ENCODE data around the gene LRRC1. TPM values are rescaled to one million over a fixed set of nuclear protein-coding genes. Genes with fewer than 3 reads are reported as not detected.

Gene LRRC1
- total and polyA plus RNA-seq, 4 donors: 0.36 to 6.4 (median 0.94) TPM

GRCh38 chr6:53815381-53816119 lies 20.7 kb downstream of the LRRC1 start:
- Histone ChIP-seq H3K9ac (ENCODE audit: low read depth in 1 of 2, low read length in 2 of 2) (no peak overlapping the region), H3K9me3 (ENCODE audit: control insufficient read depth in 4 of 4, low read length in 3 of 4) (no peaks in the 10 kb centered on the region), H3K27me3 (ENCODE audit: control insufficient read depth in 4 of 4, insufficient read depth in 4 of 4, low read length in 3 of 4) (no peaks in the 10 kb centered on the region), H3K4me1 (ENCODE audit: control insufficient read depth in 4 of 4, insufficient read depth in 4 of 4, low read length in 3 of 4) (peaks cover 0 to 4% (median 0%) of the 10 kb centered on the region in 4 donors), H3K36me3 (ENCODE audit: control insufficient read depth in 4 of 4, insufficient read depth in 3 of 4, low read depth in 1 of 4, low read length in 3 of 4) (no peaks in the 10 kb centered on the region), H3K4me3 (ENCODE audit: low read depth in 1 of 3, low read length in 3 of 3) (no peak overlapping the region), H3K27ac (ENCODE audit: low read depth in 1 of 2, low read length in 2 of 2) (no peak overlapping the region)
- TF ChIP-seq ATF3 (IDR thresholded peaks at IDR 0.05) (no peak), TAF1 (conservative IDR thresholded peaks at IDR 0.05) (no peak), FOXA1 (IDR thresholded peaks at IDR 0.05) (no peak), FOXA2 (IDR thresholded peaks at IDR 0.05) (no peak), GABPA (IDR thresholded peaks at IDR 0.05 in 1 of 2, conservative IDR thresholded peaks at IDR 0.05 in 1 of 2) (no peak), REST (IDR thresholded peaks at IDR 0.05) (no peak), SP1 (IDR thresholded peaks at IDR 0.05) (no peak), ZBTB33 (IDR thresholded peaks at IDR 0.05) (no peak), EGR1 (IDR thresholded peaks at IDR 0.05; ENCODE audit: low read depth in 2 of 2) (no peak)
- DNase-seq (ENCODE audit: low spot score): no peak
- 78% methylated on average over 7 of the region's 7 CpGs for WGBS

- H3K36me3 ChIP-seq (ENCODE audit: control insufficient read depth in 4 of 4, insufficient read depth in 3 of 4, low read depth in 1 of 4, low read length in 3 of 4): no peaks in the 10 kb centered on the region
- H3K4me1 ChIP-seq (ENCODE audit: control insufficient read depth in 4 of 4, insufficient read depth in 4 of 4, low read length in 3 of 4): no peaks in the 10 kb centered on the region
- 60% methylated on average over 3 of the region's 3 CpGs for WGBS
- H3K9ac ChIP-seq (ENCODE audit: low read depth in 1 of 2, low read length in 2 of 2): no peak overlapping the region
- no peak overlapping the region for H3K27ac ChIP-seq (ENCODE audit: low read depth in 1 of 2, low read length in 2 of 2)
- no peaks in the 10 kb centered on the region for H3K27me3 ChIP-seq (ENCODE audit: control insufficient read depth in 4 of 4, insufficient read depth in 4 of 4, low read length in 3 of 4)
- no peaks in the 10 kb centered on the region for H3K9me3 ChIP-seq (ENCODE audit: control insufficient read depth in 4 of 4, low read length in 3 of 4)
- DNase-seq (ENCODE audit: low spot score): no peak
- no peak overlapping the region for H3K4me3 ChIP-seq (ENCODE audit: low read depth in 1 of 3, low read length in 3 of 3)
- no peak for TF ChIP-seq ATF3 (IDR thresholded peaks at IDR 0.05)
- no peak for TF ChIP-seq SP1 (IDR thresholded peaks at IDR 0.05)
- no peak for TF ChIP-seq CTCF (IDR thresholded peaks at IDR 0.05; ENCODE audit: low read depth, low read length, missing input control)
- no peak for TF ChIP-seq JUND (IDR thresholded peaks at IDR 0.05)
- TF ChIP-seq FOXA2 (IDR thresholded peaks at IDR 0.05): no peak
- no peak for TF ChIP-seq FOXA1 (IDR thresholded peaks at IDR 0.05)
- TF ChIP-seq HNF4A (conservative IDR thresholded peaks at IDR 0.05): no peak
- no peak for TF ChIP-seq EGR1 (IDR thresholded peaks at IDR 0.05; ENCODE audit: low read depth in 2 of 2)
- no peak for TF ChIP-seq TAF1 (conservative IDR thresholded peaks at IDR 0.05)
- no peak for TF ChIP-seq REST (IDR thresholded peaks at IDR 0.05)
- TF ChIP-seq YY1 (IDR thresholded peaks at IDR 0.05): no peak
- no peak for TF ChIP-seq RXRA (IDR thresholded peaks at IDR 0.05)
- TF ChIP-seq MAX (IDR thresholded peaks at IDR 0.05): no peak
- no peak for TF ChIP-seq HNF4G (IDR thresholded peaks at IDR 0.05)
- no peak for TF ChIP-seq GABPA (IDR thresholded peaks at IDR 0.05 in 1 of 2, conservative IDR thresholded peaks at IDR 0.05 in 1 of 2)
- no peak for TF ChIP-seq NR2F2 (IDR thresholded peaks at IDR 0.05)
Measured at GRCh38 chr6:53818858-53819609, 24.2 kb downstream of the LRRC1 start.

All from liver (tissue), 9 donors.